ENCODE data around the gene SNORC. TPM values are rescaled to one million over a fixed set of nuclear protein-coding genes. Genes with fewer than 3 reads are reported as not detected.
"Not testable (repeated sequence)": the region's sequence is repeated elsewhere in the genome, so short reads cannot be mapped to it uniquely, and the experiment has no call there.

The SNORC gene
- total and polyA plus RNA-seq, 12 donors, result 0.70 to 1.7 (median 0.94) TPM

DNA sequence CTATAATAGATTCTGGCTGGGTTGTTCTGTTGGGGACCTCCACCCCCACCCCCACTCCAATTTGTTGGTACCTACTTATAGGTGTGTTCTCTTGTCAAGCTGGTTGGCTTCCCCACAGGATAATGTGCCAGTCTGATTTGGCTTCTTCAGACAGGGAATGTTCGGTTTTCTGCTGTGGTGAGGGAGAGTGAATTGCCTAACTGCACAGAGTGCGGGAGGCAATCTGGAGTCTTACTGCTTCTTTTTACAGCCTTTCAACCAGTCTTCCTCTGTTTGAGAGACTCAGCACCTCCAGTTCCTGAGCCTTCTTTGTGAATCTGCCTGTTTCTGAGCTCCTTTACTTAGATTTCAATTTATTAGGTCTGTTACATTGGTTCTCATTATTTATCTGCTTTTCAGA lies 27.4 kb upstream of the SNORC start:
- Histone ChIP-seq H3K36me3 (peaks cover 0 to 88% (median 32%) of the 10 kb centered on the region in 9 donors), H3K9me3 (no peaks in the 10 kb centered on the region), H3K4me1 (peaks cover 0 to 43% (median 25%) of the 10 kb centered on the region in 9 donors), H3K27ac (no peak overlapping the region), H3K4me3 (no peak overlapping the region), H3K27me3 (no peaks in the 10 kb centered on the region)
- intact Hi-C loops (cut with DNase I), result no loop called here
- no peak for DNase-seq
- peak in 1 of 8 donors; percentile 23 for ATAC-seq
- TF ChIP-seq, protein P1, sequence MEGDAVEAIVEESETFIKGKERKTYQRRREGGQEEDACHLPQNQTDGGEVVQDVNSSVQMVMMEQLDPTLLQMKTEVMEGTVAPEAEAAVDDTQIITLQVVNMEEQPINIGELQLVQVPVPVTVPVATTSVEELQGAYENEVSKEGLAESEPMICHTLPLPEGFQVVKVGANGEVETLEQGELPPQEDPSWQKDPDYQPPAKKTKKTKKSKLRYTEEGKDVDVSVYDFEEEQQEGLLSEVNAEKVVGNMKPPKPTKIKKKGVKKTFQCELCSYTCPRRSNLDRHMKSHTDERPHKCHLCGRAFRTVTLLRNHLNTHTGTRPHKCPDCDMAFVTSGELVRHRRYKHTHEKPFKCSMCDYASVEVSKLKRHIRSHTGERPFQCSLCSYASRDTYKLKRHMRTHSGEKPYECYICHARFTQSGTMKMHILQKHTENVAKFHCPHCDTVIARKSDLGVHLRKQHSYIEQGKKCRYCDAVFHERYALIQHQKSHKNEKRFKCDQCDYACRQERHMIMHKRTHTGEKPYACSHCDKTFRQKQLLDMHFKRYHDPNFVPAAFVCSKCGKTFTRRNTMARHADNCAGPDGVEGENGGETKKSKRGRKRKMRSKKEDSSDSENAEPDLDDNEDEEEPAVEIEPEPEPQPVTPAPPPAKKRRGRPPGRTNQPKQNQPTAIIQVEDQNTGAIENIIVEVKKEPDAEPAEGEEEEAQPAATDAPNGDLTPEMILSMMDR (IDR thresholded peaks at IDR 0.05), result no peak
- WGBS, 2 donors, result 30 to 57% methylated on average over 2 of the region's 2 CpGs

DNA sequence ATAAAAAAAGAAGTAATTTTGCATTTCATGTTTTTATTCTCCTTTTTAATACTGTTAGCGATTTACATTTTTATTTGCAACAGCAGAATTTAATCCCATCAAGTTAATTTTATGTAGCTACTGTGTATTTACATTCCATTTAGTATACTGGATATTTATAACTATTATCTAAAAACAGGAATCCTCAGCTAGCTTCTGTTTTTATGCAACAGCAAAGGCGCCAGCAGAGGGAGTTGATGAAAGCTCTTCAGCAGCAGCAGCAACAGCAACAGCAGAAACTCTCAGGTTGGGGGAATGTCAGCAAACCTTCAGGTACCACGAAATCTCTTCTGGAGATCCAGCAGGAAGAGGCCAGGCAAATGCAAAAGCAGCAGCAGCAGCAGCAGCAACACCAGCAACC lies 26.2 kb upstream of the SNORC start:
- TF ChIP-seq, protein P1 (IDR thresholded peaks at IDR 0.05), result peak in 7 of 9 donors; percentile 21 to 53 (median 41)
- no peak overlapping the region for H3K4me3 ChIP-seq
- whole genome bisulfite sequencing, 2 donors, result 64 to 74% methylated on average over 3 of the region's 3 CpGs
- intact Hi-C loops (cut with DNase I), result no loop called here
- H3K27me3 ChIP-seq, result no peaks in the 10 kb centered on the region
- peaks cover 0 to 32% (median 14%) of the 10 kb centered on the region in 9 donors for H3K4me1 ChIP-seq
- H3K27ac ChIP-seq, result no peak overlapping the region
- H3K9me3 ChIP-seq, result no peaks in the 10 kb centered on the region
- peaks cover 0 to 96% (median 41%) of the 10 kb centered on the region in 9 donors for H3K36me3 ChIP-seq
- ATAC-seq (peak in 1 of 8 donors; percentile 46), DNase-seq (peak in 1 of 2 donors; percentile 12)

DNA sequence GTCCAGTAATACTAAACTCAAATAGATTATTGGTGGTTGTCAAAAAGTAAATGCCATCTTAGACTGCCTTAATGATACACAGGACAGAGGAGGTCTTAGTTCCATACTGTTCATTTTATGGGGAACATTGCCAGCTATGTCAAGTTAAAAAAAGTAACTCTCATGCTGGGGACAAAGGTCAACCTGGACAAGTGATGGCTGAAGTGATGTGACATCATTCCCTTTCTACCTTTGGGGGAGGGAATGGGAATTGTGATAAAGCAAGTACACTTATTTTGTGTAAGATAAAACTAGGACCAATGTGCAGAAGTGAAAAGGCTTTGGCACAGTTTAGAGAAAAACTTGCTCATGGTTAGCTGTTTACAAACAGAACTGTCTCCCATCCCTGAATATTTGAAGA lies 24.0 kb upstream of the SNORC start:
- no peak overlapping the region for H3K27ac ChIP-seq
- TF ChIP-seq, protein P1 (IDR thresholded peaks at IDR 0.05), result no peak
- peaks cover 0 to 18% (median 0%) of the 10 kb centered on the region in 9 donors for H3K4me1 ChIP-seq
- H3K4me3 ChIP-seq, result no peak overlapping the region
- no peaks in the 10 kb centered on the region for H3K9me3 ChIP-seq
- no peak for DNase-seq
- no peaks in the 10 kb centered on the region for H3K27me3 ChIP-seq
- intact Hi-C loops (cut with DNase I), result no loop called here
- peaks cover 0 to 99% (median 59%) of the 10 kb centered on the region in 9 donors for H3K36me3 ChIP-seq
- no peak for ATAC-seq

DNA sequence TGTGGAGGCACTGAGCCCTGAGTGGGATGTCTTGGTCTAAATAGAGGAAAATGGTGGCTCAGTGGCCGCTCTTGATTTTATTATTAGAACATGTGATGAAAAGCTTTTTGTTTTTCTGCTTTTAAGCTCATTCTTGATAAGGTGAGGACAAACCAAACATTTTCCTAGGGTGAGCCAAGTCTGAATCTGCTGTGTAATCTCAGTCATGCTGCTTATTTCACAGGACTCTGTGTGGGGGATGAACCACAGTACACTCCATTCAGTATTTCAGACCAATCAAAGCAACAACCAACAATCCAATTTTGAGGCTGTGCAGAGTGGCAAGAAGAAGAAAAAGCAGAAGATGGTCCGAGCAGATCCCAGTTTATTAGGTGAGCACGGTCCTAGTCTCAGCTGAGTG lies 20.0 kb upstream of the SNORC start:
- TF ChIP-seq, protein P1 (IDR thresholded peaks at IDR 0.05), result no peak
- ATAC-seq (no peak), DNase-seq (no peak)
- no peaks in the 10 kb centered on the region for H3K27me3 ChIP-seq
- intact Hi-C loops (cut with DNase I), result loop anchor here in 8 of 10 donors (5.0 to 10.0 kb wide), 6 partner anchors 185 to 405 kb away; partner anchors contain the start of genes ATG16L1 (in 6 of the 8) and NEU2 (in 1 of the 8)
- peaks cover 0 to 26% (median 6%) of the 10 kb centered on the region in 9 donors for H3K4me1 ChIP-seq
- peaks cover 0 to 98% (median 52%) of the 10 kb centered on the region in 9 donors for H3K36me3 ChIP-seq
- no peak overlapping the region for H3K27ac ChIP-seq
- 77 to 81% methylated on average over 3 of the region's 3 CpGs for WGBS, 2 donors
- H3K9me3 ChIP-seq, result no peaks in the 10 kb centered on the region
- H3K4me3 ChIP-seq, result no peak overlapping the region

DNA sequence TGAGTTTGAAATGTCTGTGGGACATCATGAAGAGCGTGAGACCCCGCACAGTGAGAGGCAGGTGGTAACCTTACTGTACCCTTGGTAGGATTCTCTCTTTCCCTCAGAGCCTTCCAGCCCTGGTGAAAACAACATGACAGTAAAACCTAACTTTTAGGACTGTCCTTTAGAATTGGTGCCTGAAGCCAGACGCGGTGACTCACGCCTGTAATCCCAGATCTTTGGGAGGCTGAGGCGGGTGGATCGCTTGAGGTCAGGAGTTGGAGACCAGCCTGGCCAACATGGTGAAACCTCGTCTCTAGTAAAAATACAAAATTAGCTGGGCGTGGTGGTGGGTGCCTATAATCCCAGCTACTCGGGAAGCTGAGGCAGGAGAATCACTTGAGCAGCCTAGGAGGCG lies 18.0 kb upstream of the SNORC start:
- not testable (repeated sequence) for DNase-seq, H3K27me3 ChIP-seq, H3K9me3 ChIP-seq, H3K27ac ChIP-seq, H3K4me3 ChIP-seq, ATAC-seq
- intact Hi-C loops (cut with DNase I), result loop anchor here in 8 of 10 donors (2.0 to 10.0 kb wide), 7 partner anchors 183 to 403 kb away; partner anchors contain the start of genes ATG16L1 (in 7 of the 8) and NEU2 (in 1 of the 8)
- H3K4me1 ChIP-seq, result peaks cover 0 to 16% (median 0%) of the 10 kb centered on the region in 9 donors
- H3K36me3 ChIP-seq, result peaks cover 0 to 98% (median 56%) of the 10 kb centered on the region in 9 donors
- 93 to 96% methylated on average over 11 of the region's 11 CpGs for WGBS, 2 donors

Measured in heart right ventricle (tissue), 16 donors.